Mucosa of descending colon (tissue), 3 donors: ENCODE results near the gene MRPL32. TPM values are rescaled to one million over a fixed set of nuclear protein-coding genes. Genes with fewer than 3 reads are reported as not detected.

Experiments
- ATAC-seq: fragments of 200-7000 bp; cut with Tn5 transposase; one replicate; pipeline ENCODE4 v1.9.1; 2020; ENCODE audit warnings: mild to moderate bottlenecking, moderate library complexity
- DNase-seq, 3 donors: peaks; one replicate each; pipeline ENCODE4 v3.0.0-alpha.2; 2020
- H3K36me3 ChIP-seq: fragments of 200-600 bp; one replicate; pipeline ENCODE4 v1.8.0; 2021; ENCODE audit warnings: low read depth, mild to moderate bottlenecking
- H3K4me1 ChIP-seq: fragments of 200-600 bp; one replicate; pipeline ENCODE4 v1.8.0; 2021; ENCODE audit warnings: low read depth, mild to moderate bottlenecking
- H3K4me3 ChIP-seq: fragments of 200-600 bp; one replicate; pipeline ENCODE4 v1.8.0; 2021; ENCODE audit warnings: mild to moderate bottlenecking
- H3K9me3 ChIP-seq: fragments of 200-600 bp; one replicate; pipeline ENCODE4 v1.8.0; 2021; ENCODE audit warnings: mild to moderate bottlenecking
- CTCF ChIP-seq: fragments of 200-600 bp; IDR thresholded peaks from one replicate; pipeline ENCODE4 v1.8.0; 2022; ENCODE audit warnings: antibody characterized with exemption, mild to moderate bottlenecking
- intact Hi-C, 2 donors: fragments of 100-400 bp; cut with DNase I in 1 of 2; cut with micrococcal nuclease in 1 of 2; formaldehyde crosslinking; loops; one replicate each; pipeline versions ENCODE4 v1.11.0 to v1.11.1; 2022; cut with DNase I, micrococcal nuclease
- total RNA-seq, 3 donors: library from RNA; stranded (reverse); fragmentation: NEBNext Ultra II Directional in 2 of 3; extraction: Animal tissue kit (Norgen Biotek cat#: 25700) in 2 of 3; gene quantifications; one replicate each; pipeline versions ENCODE4 v1.2.1 to v1.2.4, GENCODE V29; 2021 to 2023
- donor health status: DM: no; HTN: no; CAD: no; lungs with moderate emphysema.
- donor health status: DM: no; HTN: no; CAD: no.
- donor health status: DM: no; HTN: yes; CAD: no.

MRPL32 gene
- total RNA-seq, 3 donors from 2014 or later = 32.2 to 44.4 (median 44.1) TPM

GRCh38 chr7:42893346-42894240 is 38.6 kb upstream of the MRPL32 start:
- intact Hi-C loops = no loop called here

DNA sequence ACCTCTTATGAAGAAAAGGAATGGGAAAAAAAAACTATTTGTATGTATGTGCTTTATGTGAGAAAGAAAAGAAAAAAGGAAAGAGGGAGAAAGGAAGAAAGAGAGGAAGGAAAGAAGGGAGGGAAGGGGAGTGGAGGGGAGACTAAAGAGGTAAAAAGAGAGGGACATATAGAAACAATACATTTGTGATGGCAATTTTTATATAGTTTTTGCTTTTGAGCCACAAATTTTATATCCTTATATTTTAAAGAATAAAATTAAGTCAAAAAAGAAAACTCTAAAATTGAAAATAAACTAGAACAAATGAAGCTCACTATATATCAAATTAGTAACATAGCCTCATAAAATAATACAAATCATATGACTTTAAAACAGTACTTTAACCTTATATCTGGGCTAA is 31.3 kb upstream of the MRPL32 start:
- Histone ChIP-seq H3K4me1 (no peaks in the 10 kb centered on the region), H3K36me3 (no peaks in the 10 kb centered on the region), H3K9me3 (no peaks in the 10 kb centered on the region), H3K4me3 (no peak overlapping the region)
- DNase-seq (no peak), ATAC-seq (no peak)
- TF ChIP-seq CTCF = no peak
- intact Hi-C loops = no loop called here

More at GRCh38 chr7:42893346-42894240, 38.6 kb upstream of the MRPL32 start:
- peaks cover 4% of the 10 kb centered on the region for H3K4me1 ChIP-seq
- H3K4me3 ChIP-seq = no peak overlapping the region
- DNase-seq (no peak), ATAC-seq (no peak)
- no peaks in the 10 kb centered on the region for H3K36me3 ChIP-seq
- H3K9me3 ChIP-seq = peaks cover 6% of the 10 kb centered on the region
- no peak for TF ChIP-seq CTCF

DNA sequence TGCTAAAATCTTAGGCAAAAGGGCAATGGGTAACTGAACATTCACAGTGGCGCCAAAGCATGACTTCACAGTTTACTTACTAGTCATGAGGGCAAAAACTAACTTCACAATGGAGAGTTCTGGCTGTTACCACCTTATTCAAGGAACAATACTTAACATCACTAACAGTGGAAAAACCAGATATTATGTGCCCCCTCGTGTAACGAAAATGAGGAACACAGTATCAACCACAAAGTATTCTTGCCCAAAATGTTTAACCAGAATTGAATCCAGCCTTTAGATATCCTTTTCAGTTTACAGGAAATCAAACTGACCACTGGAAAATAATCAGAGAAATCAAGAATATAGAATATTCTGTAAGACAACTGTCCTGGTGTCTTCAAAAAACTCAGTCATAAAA is 29.8 kb upstream of the MRPL32 start:
- peaks cover 7% of the 10 kb centered on the region for H3K4me1 ChIP-seq
- no peak overlapping the region for H3K4me3 ChIP-seq
- H3K36me3 ChIP-seq = no peaks in the 10 kb centered on the region
- intact Hi-C loops = no loop called here
- no peak for TF ChIP-seq CTCF
- ATAC-seq (no peak), DNase-seq (no peak)
- H3K9me3 ChIP-seq = no peaks in the 10 kb centered on the region

GRCh38 chr7:42906181-42906580 is 26.0 kb upstream of the MRPL32 start:
- peaks cover 24% of the 10 kb centered on the region for H3K4me1 ChIP-seq
- DNase-seq (no peak), ATAC-seq (no peak)
- intact Hi-C loops = no loop called here
- no peaks in the 10 kb centered on the region for H3K36me3 ChIP-seq
- no peak for TF ChIP-seq CTCF
- H3K9me3 ChIP-seq = no peaks in the 10 kb centered on the region
- H3K4me3 ChIP-seq = no peak overlapping the region

DNA sequence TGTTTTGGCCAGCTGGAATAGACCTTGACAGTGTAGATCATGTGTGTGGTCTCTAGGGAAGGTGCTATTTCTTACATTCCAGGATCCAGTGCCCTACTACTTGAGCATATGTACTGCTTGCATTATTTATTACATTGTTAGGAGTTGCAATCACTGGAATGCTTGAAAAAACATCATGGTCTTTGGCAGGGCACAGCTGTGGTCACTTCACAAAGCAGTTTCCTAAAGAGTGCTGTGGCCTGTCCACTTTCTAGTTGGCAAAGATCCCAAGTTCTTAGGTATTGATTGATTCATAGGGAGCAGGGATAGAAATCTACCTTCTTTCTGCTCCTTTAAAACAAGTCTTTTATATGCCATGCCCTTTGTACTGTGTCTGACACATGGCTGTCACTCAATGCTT is 24.9 kb upstream of the MRPL32 start:
- DNase-seq (no peak), ATAC-seq (no peak)
- H3K4me3 ChIP-seq = no peak overlapping the region
- TF ChIP-seq CTCF = no peak
- no peaks in the 10 kb centered on the region for H3K9me3 ChIP-seq
- intact Hi-C loops = no loop called here
- no peaks in the 10 kb centered on the region for H3K36me3 ChIP-seq
- peaks cover 24% of the 10 kb centered on the region for H3K4me1 ChIP-seq
